ENCODE measurements around the gene LMBR1L.
"Not testable (repeated sequence)": the region's sequence is repeated elsewhere in the genome, so short reads cannot be mapped to it uniquely, and the experiment has no call there.

DNA sequence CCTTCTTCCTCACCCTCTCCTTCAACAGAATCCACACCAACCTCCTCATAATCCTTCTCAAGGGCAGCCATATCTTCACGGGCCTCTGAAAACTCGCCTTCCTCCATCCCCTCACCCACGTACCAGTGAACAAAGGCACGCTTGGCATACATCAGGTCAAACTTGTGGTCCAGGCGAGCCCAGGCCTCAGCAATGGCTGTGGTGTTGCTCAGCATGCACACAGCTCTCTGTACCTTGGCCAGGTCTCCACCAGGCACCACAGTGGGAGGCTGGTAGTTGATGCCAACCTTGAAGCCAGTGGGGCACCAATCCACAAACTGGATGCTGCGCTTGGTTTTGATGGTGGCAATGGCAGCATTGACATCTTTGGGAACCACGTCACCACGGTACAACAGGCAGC, 17.3 kb upstream of the LMBR1L start:
- TF ChIP-seq EP300, POLR2A, POLR2AphosphoS5 (IDR thresholded peaks at IDR 0.05): not testable (repeated sequence)
- TF ChIP-seq, protein P1, sequence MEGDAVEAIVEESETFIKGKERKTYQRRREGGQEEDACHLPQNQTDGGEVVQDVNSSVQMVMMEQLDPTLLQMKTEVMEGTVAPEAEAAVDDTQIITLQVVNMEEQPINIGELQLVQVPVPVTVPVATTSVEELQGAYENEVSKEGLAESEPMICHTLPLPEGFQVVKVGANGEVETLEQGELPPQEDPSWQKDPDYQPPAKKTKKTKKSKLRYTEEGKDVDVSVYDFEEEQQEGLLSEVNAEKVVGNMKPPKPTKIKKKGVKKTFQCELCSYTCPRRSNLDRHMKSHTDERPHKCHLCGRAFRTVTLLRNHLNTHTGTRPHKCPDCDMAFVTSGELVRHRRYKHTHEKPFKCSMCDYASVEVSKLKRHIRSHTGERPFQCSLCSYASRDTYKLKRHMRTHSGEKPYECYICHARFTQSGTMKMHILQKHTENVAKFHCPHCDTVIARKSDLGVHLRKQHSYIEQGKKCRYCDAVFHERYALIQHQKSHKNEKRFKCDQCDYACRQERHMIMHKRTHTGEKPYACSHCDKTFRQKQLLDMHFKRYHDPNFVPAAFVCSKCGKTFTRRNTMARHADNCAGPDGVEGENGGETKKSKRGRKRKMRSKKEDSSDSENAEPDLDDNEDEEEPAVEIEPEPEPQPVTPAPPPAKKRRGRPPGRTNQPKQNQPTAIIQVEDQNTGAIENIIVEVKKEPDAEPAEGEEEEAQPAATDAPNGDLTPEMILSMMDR (IDR thresholded peaks at IDR 0.05) = not testable (repeated sequence)

Measured in upper lobe of left lung (tissue), 4 donors.